ENCODE results near the gene EFCAB6. TPM values are rescaled to one million over a fixed set of nuclear protein-coding genes. Genes with fewer than 3 reads are reported as not detected.

The EFCAB6 gene
- total RNA-seq, 2 experiments from 2014 or later = 0.13 TPM; not detected in 1

- TF ChIP-seq CTCF (conservative IDR thresholded peaks at IDR 0.05; ENCODE audit: low read length) (no peak), EZH2phosphoT487 (IDR thresholded peaks at IDR 0.05; ENCODE audit: borderline replicate concordance, low read depth, low read length) (no peak)
- no TSS peak for BruUV-seq (replicated peaks)
- ChIA-PET POLR2A (no interaction called here), CTCF (ENCODE audit: unreplicated experiment) (no interaction called here)
- Histone ChIP-seq H3K4me3 (ENCODE audit: low read depth, low read length, poor library complexity, severe bottlenecking) (no peak overlapping the region), H4K20me1 (ENCODE audit: insufficient read depth, low read length) (no peaks in the 10 kb centered on the region), H3K9me3 (ENCODE audit: low read length) (peaks cover 9% of the 10 kb centered on the region), H3K27ac (ENCODE audit: low read depth, low read length, poor library complexity, severe bottlenecking) (no peak overlapping the region), H3K4me1 (ENCODE audit: insufficient read depth, low read length, poor library complexity, severe bottlenecking) (no peaks in the 10 kb centered on the region), H3K4me2 (ENCODE audit: low read length) (no peak overlapping the region), H3K79me2 (ENCODE audit: insufficient read depth, low read depth, low read length) (no peaks in the 10 kb centered on the region), H3K9me2 (ENCODE audit: insufficient read depth, low read length) (no peaks in the 10 kb centered on the region), H2AFZ (ENCODE audit: low read length) (no peak overlapping the region), H3K36me3 (ENCODE audit: insufficient read depth, low read length) (no peaks in the 10 kb centered on the region)
- intact Hi-C loops (cut with micrococcal nuclease; ENCODE audit: unreplicated experiment) = no loop called here
- DNase-seq (ENCODE audit: low spot score) = no peak
These were observed 176.0 kb downstream of the EFCAB6 start for GRCh38 chr22:43636086-43636485.

- no TSS peak for BruUV-seq (replicated peaks)
- ChIA-PET CTCF (ENCODE audit: unreplicated experiment) (no interaction called here), POLR2A (no interaction called here)
- H3K4me1 ChIP-seq (ENCODE audit: insufficient read depth, low read length, poor library complexity, severe bottlenecking) = no peaks in the 10 kb centered on the region
- H4K20me1 ChIP-seq (ENCODE audit: insufficient read depth, low read length) = no peaks in the 10 kb centered on the region
- H3K79me2 ChIP-seq (ENCODE audit: insufficient read depth, low read depth, low read length) = no peaks in the 10 kb centered on the region
- H2AFZ ChIP-seq (ENCODE audit: low read length) = no peak overlapping the region
- H3K36me3 ChIP-seq (ENCODE audit: insufficient read depth, low read length) = no peaks in the 10 kb centered on the region
- DNase-seq (ENCODE audit: low spot score) = no peak
- no peaks in the 10 kb centered on the region for H3K9me2 ChIP-seq (ENCODE audit: insufficient read depth, low read length)
- H3K4me3 ChIP-seq (ENCODE audit: low read depth, low read length, poor library complexity, severe bottlenecking) = no peak overlapping the region
- TF ChIP-seq EZH2phosphoT487 (IDR thresholded peaks at IDR 0.05; ENCODE audit: borderline replicate concordance, low read depth, low read length) = no peak
- TF ChIP-seq CTCF (conservative IDR thresholded peaks at IDR 0.05; ENCODE audit: low read length) = no peak
- H3K27ac ChIP-seq (ENCODE audit: low read depth, low read length, poor library complexity, severe bottlenecking) = no peak overlapping the region
- intact Hi-C loops (cut with micrococcal nuclease; ENCODE audit: unreplicated experiment) = no loop called here
- no peak overlapping the region for H3K4me2 ChIP-seq (ENCODE audit: low read length)
- H3K9me3 ChIP-seq (ENCODE audit: low read length) = peaks cover 9% of the 10 kb centered on the region
These were observed 177.0 kb downstream of the EFCAB6 start for GRCh38 chr22:43635101-43635500.

GRCh38 chr22:43634316-43634715, 177.8 kb downstream of the EFCAB6 start:
- Histone ChIP-seq H3K4me1 (ENCODE audit: insufficient read depth, low read length, poor library complexity, severe bottlenecking) (no peaks in the 10 kb centered on the region), H3K9me3 (ENCODE audit: low read length) (peaks cover 3% of the 10 kb centered on the region), H4K20me1 (ENCODE audit: insufficient read depth, low read length) (no peaks in the 10 kb centered on the region), H2AFZ (ENCODE audit: low read length) (no peak overlapping the region), H3K36me3 (ENCODE audit: insufficient read depth, low read length) (no peaks in the 10 kb centered on the region), H3K79me2 (ENCODE audit: insufficient read depth, low read depth, low read length) (no peaks in the 10 kb centered on the region), H3K9me2 (ENCODE audit: insufficient read depth, low read length) (no peaks in the 10 kb centered on the region), H3K4me2 (ENCODE audit: low read length) (no peak overlapping the region), H3K27ac (ENCODE audit: low read depth, low read length, poor library complexity, severe bottlenecking) (no peak overlapping the region), H3K4me3 (ENCODE audit: low read depth, low read length, poor library complexity, severe bottlenecking) (no peak overlapping the region)
- DNase-seq (ENCODE audit: low spot score) = no peak
- ChIA-PET CTCF (ENCODE audit: unreplicated experiment) (no interaction called here), POLR2A (no interaction called here)
- TF ChIP-seq CTCF (conservative IDR thresholded peaks at IDR 0.05; ENCODE audit: low read length) = no peak
- TF ChIP-seq EZH2phosphoT487 (IDR thresholded peaks at IDR 0.05; ENCODE audit: borderline replicate concordance, low read depth, low read length) = no peak
- intact Hi-C loops (cut with micrococcal nuclease; ENCODE audit: unreplicated experiment) = no loop called here
- no TSS peak for BruUV-seq (replicated peaks)
